H9 (cell line): Measurements from ENCODE around the gene TPH1. TPM values are rescaled to one million over a fixed set of nuclear protein-coding genes. Genes with fewer than 3 reads are reported as not detected.

Source experiments
- DNase-seq: peaks from one replicate; pipeline ENCODE4 v3.0.0-alpha.2; 2017
- H2AFZ ChIP-seq: one replicate; pipeline ENCODE4 v1.6.1; 2013; ENCODE audit warnings: mild to moderate bottlenecking, low read length, control low read depth, moderate library complexity
- H2AK5ac ChIP-seq: 2 replicates; pipeline ENCODE4 v1.6.1; 2013; ENCODE audit warnings: low read length, control low read depth, mixed read lengths; ENCODE audit not compliant: insufficient read length
- H2BK120ac ChIP-seq: one replicate; pipeline ENCODE4 v1.6.1; 2013; ENCODE audit warnings: low read depth, mild to moderate bottlenecking, low read length, control low read depth, inconsistent platforms; ENCODE audit not compliant: poor library complexity, severe bottlenecking
- H2BK12ac ChIP-seq: 2 replicates; pipeline ENCODE4 v1.6.1; 2013; ENCODE audit warnings: low read length, control low read depth, mixed read lengths, low read depth; ENCODE audit not compliant: insufficient read length
- H2BK15ac ChIP-seq: 2 replicates; pipeline ENCODE4 v1.6.1; 2013; ENCODE audit warnings: low read depth, low read length, control low read depth
- H2BK20ac ChIP-seq: one replicate; pipeline ENCODE4 v1.6.1; 2013; ENCODE audit warnings: low read depth, mild to moderate bottlenecking, low read length, control low read depth, inconsistent platforms; ENCODE audit not compliant: poor library complexity, severe bottlenecking
- H2BK5ac ChIP-seq: 2 replicates; pipeline ENCODE4 v1.6.1; 2013; ENCODE audit warnings: low read length, control low read depth, mixed read lengths; ENCODE audit not compliant: insufficient read length
- H3K14ac ChIP-seq: 2 replicates; pipeline ENCODE4 v1.6.1; 2013; ENCODE audit warnings: low read length, control low read depth; ENCODE audit not compliant: insufficient read depth
- H3K18ac ChIP-seq: 2 replicates; pipeline ENCODE4 v1.6.1; 2013; ENCODE audit warnings: low read depth, mild to moderate bottlenecking, mixed read lengths, low read length, control low read depth; ENCODE audit not compliant: insufficient read length
- H3K23ac ChIP-seq: 2 replicates; pipeline ENCODE4 v1.6.1; 2013; ENCODE audit warnings: low read length, control low read depth, mixed read lengths, low read depth; ENCODE audit not compliant: insufficient read length
- H3K23me2 ChIP-seq: 2 replicates; pipeline ENCODE4 v1.6.1; 2013; ENCODE audit warnings: low read depth, mild to moderate bottlenecking, mixed read lengths, low read length, control low read depth; ENCODE audit not compliant: insufficient read length, poor library complexity, severe bottlenecking
- H3K27ac ChIP-seq: 2 replicates; pipeline ENCODE4 v1.5.1; 2013; ENCODE audit warnings: low read length, control low read depth, mixed read lengths, low read depth; ENCODE audit not compliant: insufficient read length
- H3K27me3 ChIP-seq: 2 replicates; pipeline ENCODE4 v1.6.1; 2013; ENCODE audit warnings: low read length, control low read depth, inconsistent platforms; ENCODE audit not compliant: insufficient read depth
- H3K4ac ChIP-seq: 2 replicates; pipeline ENCODE4 v1.6.1; 2013; ENCODE audit warnings: low read depth, mild to moderate bottlenecking, control low read depth, inconsistent platforms, low read length, moderate library complexity
- H3K4me1 ChIP-seq: 2 replicates; pipeline ENCODE4 v1.6.1; 2013; ENCODE audit warnings: low read length, control low read depth, inconsistent platforms; ENCODE audit not compliant: insufficient read depth
- H3K4me2 ChIP-seq: 2 replicates; pipeline ENCODE4 v1.6.1; 2013; ENCODE audit warnings: low read length, control low read depth, mixed read lengths; ENCODE audit not compliant: insufficient read length, insufficient read depth
- H3K56ac ChIP-seq: 2 replicates; pipeline ENCODE4 v1.6.1; 2013; ENCODE audit warnings: low read depth, mild to moderate bottlenecking, mixed read lengths, low read length, control low read depth; ENCODE audit not compliant: insufficient read length
- H3K79me1 ChIP-seq: 2 replicates; pipeline ENCODE4 v1.6.1; 2013; ENCODE audit warnings: low read depth, mild to moderate bottlenecking, moderate library complexity, low read length, control low read depth, inconsistent platforms; ENCODE audit not compliant: insufficient read depth, poor library complexity, severe bottlenecking
- H3K79me2 ChIP-seq: 2 replicates; pipeline ENCODE4 v1.6.1; 2013; ENCODE audit warnings: low read length, control low read depth, inconsistent platforms; ENCODE audit not compliant: insufficient read depth
- H3K9ac ChIP-seq: 2 replicates; pipeline ENCODE4 v1.6.1; 2013; ENCODE audit warnings: low read length, control low read depth, mixed read lengths; ENCODE audit not compliant: insufficient read length; ENCODE audit errors: extremely low read depth
- H3K9me3 ChIP-seq: one replicate; pipeline ENCODE4 v1.6.1; 2013; ENCODE audit warnings: low read depth, low read length, inconsistent platforms; ENCODE audit not compliant: control insufficient read depth
- H3T11ph ChIP-seq: one replicate; pipeline ENCODE4 v1.6.1; 2013; ENCODE audit warnings: mild to moderate bottlenecking, low read length, control low read depth, inconsistent platforms
- H4K20me1 ChIP-seq: one replicate; pipeline ENCODE4 v1.6.1; 2013; ENCODE audit not compliant: control insufficient read depth, insufficient read length, insufficient read depth
- H4K5ac ChIP-seq: 2 replicates; pipeline ENCODE4 v1.6.1; 2013; ENCODE audit warnings: low read depth, mild to moderate bottlenecking, mixed read lengths, low read length, control low read depth; ENCODE audit not compliant: insufficient read length
- H4K8ac ChIP-seq: replicated peaks from 2 replicates; pipeline ENCODE4 v1.6.1; 2013; ENCODE audit warnings: low read length, control low read depth, mixed read lengths, low read depth; ENCODE audit not compliant: insufficient read length
- H4K91ac ChIP-seq: 2 replicates; pipeline ENCODE4 v1.6.1; 2013; ENCODE audit warnings: low read depth, mild to moderate bottlenecking, moderate library complexity, mixed read lengths, low read length, control low read depth; ENCODE audit not compliant: insufficient read length
- H3K27ac Mint-ChIP-seq, 3 experiments: 2 replicates in 2 of 3; 3 replicates in 1 of 3; pipeline ENCODE4 v1.8.0; 2020 to 2021; ENCODE audit warnings: mixed read lengths in 3 of 3, mild to moderate bottlenecking in 1 of 3, moderate library complexity in 1 of 3
- H3K27me3 Mint-ChIP-seq: 2 replicates; pipeline ENCODE4 v1.8.0; 2021; ENCODE audit warnings: low read depth, mild to moderate bottlenecking, moderate library complexity, mixed read lengths
- H3K36me3 Mint-ChIP-seq, 3 experiments: 2 replicates in 2 of 3; 3 replicates in 1 of 3; pipeline ENCODE4 v1.8.0; 2020 to 2021; ENCODE audit warnings: low read depth in 3 of 3, mixed read lengths in 3 of 3; ENCODE audit not compliant: insufficient read depth in 1 of 3
- H3K4me1 Mint-ChIP-seq, 2 experiments: 2 replicates each; pipeline ENCODE4 v1.8.0; 2020; ENCODE audit warnings: mixed read lengths in 2 of 2
- H3K4me3 Mint-ChIP-seq, 2 experiments: 2 replicates in 1 of 2; 3 replicates in 1 of 2; pipeline ENCODE4 v1.8.0; 2020 to 2021; ENCODE audit warnings: mild to moderate bottlenecking in 2 of 2, mixed read lengths in 2 of 2, moderate library complexity in 1 of 2
- H3K9me3 Mint-ChIP-seq, 2 experiments: 2 replicates in 1 of 2; 3 replicates in 1 of 2; pipeline ENCODE4 v1.8.0; 2020; ENCODE audit warnings: mild to moderate bottlenecking in 2 of 2, mixed read lengths in 2 of 2, moderate library complexity in 1 of 2
- WGBS: extraction: QIAGEN DNeasy Blood & Tissue Kit; methylation state at CpG from one replicate; pipeline ENCODE4 v1.1.7; 2013; ENCODE audit warnings: missing lambda C conversion rate, low lambda C conversion rate, mixed read lengths; ENCODE audit not compliant: insufficient read length; ENCODE audit errors: extremely low coverage; 5-methylcytosine and 5-hydroxymethylcytosine counted together
- long read RNA-seq: library from polyadenylated mRNA; unstranded; transcript quantifications from one replicate; pipeline ENCODE4 v2.0.0, GENCODE V29; 2020
- total RNA-seq: library from RNA; stranded (reverse); gene quantifications from 2 replicates; pipeline ENCODE4 v1.2.1, GENCODE V29; 2021
- TF ChIP-seq, protein P1 (sequence below): fragments of 200-600 bp; sonication (generic); conservative IDR thresholded peaks from 3 replicates; pipeline ENCODE4 v1.8.0; 2021; ENCODE audit warnings: antibody characterized with exemption, mild to moderate bottlenecking

Gene TPH1
- 0.07 and 0.17 TPM in 2 replicates for total RNA-seq
- long read RNA-seq = 0 reads

DNA sequence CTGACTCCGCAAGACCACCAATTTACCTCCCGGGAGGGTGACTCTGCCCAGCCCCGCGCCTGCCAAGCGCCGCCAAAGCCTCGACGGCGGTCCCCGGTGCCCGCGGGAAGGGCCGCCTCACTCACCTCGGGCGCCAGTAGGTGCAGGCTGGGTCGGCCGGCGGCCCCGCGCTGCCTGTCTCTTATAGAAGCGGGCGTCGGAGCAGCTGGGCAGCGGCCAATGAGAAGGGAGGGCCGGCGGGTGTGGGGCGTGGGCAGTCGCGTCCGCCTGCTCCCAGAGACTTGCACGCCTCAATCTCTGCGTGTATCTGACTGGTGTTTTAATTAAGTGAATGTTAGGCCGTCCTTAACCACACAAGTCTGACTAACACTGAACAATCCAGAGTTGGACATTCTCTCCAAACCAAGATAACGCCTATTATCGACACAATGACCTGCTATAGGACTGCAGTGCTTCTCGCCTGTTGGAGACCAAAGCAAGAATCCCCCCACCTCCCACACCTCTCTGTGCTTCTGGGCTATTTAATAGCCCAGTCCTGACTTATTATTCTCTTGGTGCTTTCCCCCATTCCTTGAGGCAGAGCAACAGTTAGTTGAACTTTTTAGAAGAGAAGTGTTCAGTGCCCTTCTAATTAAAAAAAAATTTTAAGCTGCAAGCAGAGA, at the start of gene TPH1:
TPH1 (minus strand) TSS at position 154 of the 662 bp plus-strand sequence. CDS start 5,507 bp downstream, outside the sequence.
- no peak within 1 kb of the TSS for H2BK15ac ChIP-seq
- no peak within 1 kb of the TSS for H2BK20ac ChIP-seq
- TF ChIP-seq, protein P1, sequence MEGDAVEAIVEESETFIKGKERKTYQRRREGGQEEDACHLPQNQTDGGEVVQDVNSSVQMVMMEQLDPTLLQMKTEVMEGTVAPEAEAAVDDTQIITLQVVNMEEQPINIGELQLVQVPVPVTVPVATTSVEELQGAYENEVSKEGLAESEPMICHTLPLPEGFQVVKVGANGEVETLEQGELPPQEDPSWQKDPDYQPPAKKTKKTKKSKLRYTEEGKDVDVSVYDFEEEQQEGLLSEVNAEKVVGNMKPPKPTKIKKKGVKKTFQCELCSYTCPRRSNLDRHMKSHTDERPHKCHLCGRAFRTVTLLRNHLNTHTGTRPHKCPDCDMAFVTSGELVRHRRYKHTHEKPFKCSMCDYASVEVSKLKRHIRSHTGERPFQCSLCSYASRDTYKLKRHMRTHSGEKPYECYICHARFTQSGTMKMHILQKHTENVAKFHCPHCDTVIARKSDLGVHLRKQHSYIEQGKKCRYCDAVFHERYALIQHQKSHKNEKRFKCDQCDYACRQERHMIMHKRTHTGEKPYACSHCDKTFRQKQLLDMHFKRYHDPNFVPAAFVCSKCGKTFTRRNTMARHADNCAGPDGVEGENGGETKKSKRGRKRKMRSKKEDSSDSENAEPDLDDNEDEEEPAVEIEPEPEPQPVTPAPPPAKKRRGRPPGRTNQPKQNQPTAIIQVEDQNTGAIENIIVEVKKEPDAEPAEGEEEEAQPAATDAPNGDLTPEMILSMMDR = no peak
- H3K27ac ChIP-seq = no peak within 1 kb of the TSS
- Mint-ChIP-seq H3K36me3 (no peaks in the 10 kb centered on the region), H3K9me3 (no peaks in the 10 kb centered on the region), H3K4me3 (peak within 1 kb of the TSS; percentile 43 to 61), H3K4me1 (peaks cover 6 to 8% of the 10 kb centered on the region in 2 experiments), H3K27me3 (peaks cover 62% of the 10 kb centered on the region), H3K27ac (no peak within 1 kb of the TSS)
- no peaks in the 10 kb centered on the region for H3K4me1 ChIP-seq
- no peak within 1 kb of the TSS for H2BK120ac ChIP-seq
- no peak within 1 kb of the TSS for H3K4ac ChIP-seq
- H3K23ac ChIP-seq = no peak within 1 kb of the TSS
- no peaks in the 10 kb centered on the region for H3K23me2 ChIP-seq
- H4K91ac ChIP-seq = no peak within 1 kb of the TSS
- no peak within 1 kb of the TSS for H3K18ac ChIP-seq
- peak within 1 kb of the TSS; percentile 43 for H3K9ac ChIP-seq
- H3K14ac ChIP-seq = no peak within 1 kb of the TSS
- no peak within 1 kb of the TSS for H2BK12ac ChIP-seq
- no peaks in the 10 kb centered on the region for H3K79me2 ChIP-seq
- no peak within 1 kb of the TSS for H4K5ac ChIP-seq
- no CpG with 5 or more reads among the region's 36 CpGs for WGBS
- H2AFZ ChIP-seq = peak within 1 kb of the TSS; percentile 79
- H2AK5ac ChIP-seq = no peak within 1 kb of the TSS
- H3K79me1 ChIP-seq = no peaks in the 10 kb centered on the region
- no peak within 1 kb of the TSS for H3K56ac ChIP-seq
- no peak within 1 kb of the TSS for H2BK5ac ChIP-seq
- no peaks in the 10 kb centered on the region for H3K9me3 ChIP-seq
- no peaks in the 10 kb centered on the region for H4K20me1 ChIP-seq
- H3K27me3 ChIP-seq = peaks cover 6% of the 10 kb centered on the region; the same call in 1 of the 2 replicates
- H3K4me2 ChIP-seq = peak within 1 kb of the TSS; percentile 84
- peak; percentile 76 for DNase-seq
- H3T11ph ChIP-seq = no peak within 1 kb of the TSS
- H4K8ac ChIP-seq = no peak within 1 kb of the TSS
